Ectodermal cell (in vitro differentiated cells): Measurements from ENCODE around the gene ZHX3.

Experiments used
- H3K27ac ChIP-seq: 2 replicates; pipeline ENCODE4 v1.7.0; 2013; ENCODE audit warnings: mild to moderate bottlenecking, low read depth, low read length; ENCODE audit not compliant: insufficient read depth, poor library complexity, severe bottlenecking
- H3K27me3 ChIP-seq: 2 replicates; pipeline ENCODE4 v1.7.0; 2013; ENCODE audit warnings: mild to moderate bottlenecking, low read length; ENCODE audit not compliant: insufficient read depth, control insufficient read depth, poor library complexity, severe bottlenecking
- H3K36me3 ChIP-seq: one replicate; pipeline ENCODE4 v1.7.0; 2013; ENCODE audit warnings: low read length; ENCODE audit not compliant: control insufficient read depth, insufficient read depth
- H3K4me1 ChIP-seq: one replicate; pipeline ENCODE4 v1.7.0; 2013; ENCODE audit warnings: low read length; ENCODE audit not compliant: control insufficient read depth, insufficient read depth
- H3K4me3 ChIP-seq: 2 replicates; pipeline ENCODE4 v1.7.0; 2013; ENCODE audit warnings: low read depth, low read length, control low read depth; ENCODE audit not compliant: insufficient read depth
- H3K9me3 ChIP-seq: 2 replicates; pipeline ENCODE4 v1.7.0; 2013; ENCODE audit warnings: mild to moderate bottlenecking, low read length, moderate library complexity; ENCODE audit not compliant: control insufficient read depth
- WGBS, 2 experiments: methylation state at CpG; one replicate each; pipeline ENCODE4 v1.1.7; 2013; ENCODE audit warnings: missing lambda C conversion rate in 2 of 2; 5-methylcytosine and 5-hydroxymethylcytosine counted together

ZHX3 gene

DNA sequence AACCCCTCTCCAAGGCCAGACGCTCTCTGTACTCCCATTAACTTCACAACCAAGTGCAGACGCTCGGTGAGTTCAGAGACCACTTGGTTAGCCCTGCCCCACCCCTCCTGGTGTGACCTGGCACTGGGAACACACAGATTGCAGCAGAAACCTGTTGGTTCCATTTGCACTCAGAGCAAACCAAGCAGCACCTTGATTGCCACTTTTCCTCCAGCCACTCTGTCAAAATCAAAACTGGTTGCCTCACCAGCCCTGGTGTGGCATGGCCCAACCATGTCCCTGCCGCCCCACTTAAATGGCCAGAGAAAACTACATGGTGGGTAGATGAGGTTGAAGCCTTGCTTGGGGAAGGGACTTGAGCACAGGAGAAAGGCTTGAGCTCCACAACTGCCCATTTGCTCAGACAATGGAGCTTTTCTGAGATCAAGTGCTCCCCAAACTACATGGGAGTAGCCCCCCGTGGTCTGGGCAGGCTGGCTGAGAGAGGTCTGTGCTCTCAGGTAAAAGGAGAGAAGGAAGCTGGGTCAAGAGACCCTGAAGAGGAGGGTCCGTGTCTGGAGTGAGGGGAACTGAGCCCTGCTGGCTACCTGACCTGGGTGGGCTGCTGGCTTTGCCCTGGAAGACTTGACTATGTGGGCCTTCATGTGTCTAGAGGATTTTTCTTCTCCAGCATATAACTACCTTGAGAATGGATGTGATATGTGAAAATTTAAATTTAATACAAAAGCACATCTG lies 136.8 kb downstream of the ZHX3 start:
- H3K27me3 ChIP-seq = no peaks in the 10 kb centered on the region
- no peak overlapping the region for H3K27ac ChIP-seq
- peaks cover 9% of the 10 kb centered on the region for H3K36me3 ChIP-seq
- no peak overlapping the region for H3K4me3 ChIP-seq
- 92% methylated on average over 6 of the region's 6 CpGs for WGBS, 2 experiments
- H3K9me3 ChIP-seq = no peaks in the 10 kb centered on the region
- H3K4me1 ChIP-seq = peaks cover 9% of the 10 kb centered on the region

DNA sequence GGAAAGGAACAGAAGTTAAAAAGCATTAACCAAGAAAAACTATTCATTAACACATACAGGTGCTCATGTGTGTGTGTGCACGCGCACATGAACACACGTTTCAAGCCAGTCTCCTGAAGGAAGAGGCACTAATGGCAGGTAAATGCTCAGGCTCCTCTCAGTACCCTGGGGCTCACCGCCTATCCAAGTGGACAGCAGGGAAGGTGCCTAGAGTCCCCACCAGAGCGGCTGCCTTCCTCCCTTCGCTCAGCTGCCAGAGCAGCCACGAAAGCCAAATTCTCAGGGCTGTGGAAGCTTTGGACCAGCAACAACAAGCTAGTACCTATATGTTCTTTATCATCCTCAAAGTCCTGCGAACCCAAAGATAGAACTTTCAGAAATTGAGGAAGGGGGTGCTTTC lies 137.6 kb downstream of the ZHX3 start:
- H3K4me1 ChIP-seq = peaks cover 14% of the 10 kb centered on the region
- no peaks in the 10 kb centered on the region for H3K9me3 ChIP-seq
- peaks cover 14% of the 10 kb centered on the region for H3K36me3 ChIP-seq
- WGBS, 2 experiments = 93 to 94% methylated on average over 8 of the region's 8 CpGs
- H3K27ac ChIP-seq = no peak overlapping the region
- H3K27me3 ChIP-seq = no peaks in the 10 kb centered on the region
- no peak overlapping the region for H3K4me3 ChIP-seq

DNA sequence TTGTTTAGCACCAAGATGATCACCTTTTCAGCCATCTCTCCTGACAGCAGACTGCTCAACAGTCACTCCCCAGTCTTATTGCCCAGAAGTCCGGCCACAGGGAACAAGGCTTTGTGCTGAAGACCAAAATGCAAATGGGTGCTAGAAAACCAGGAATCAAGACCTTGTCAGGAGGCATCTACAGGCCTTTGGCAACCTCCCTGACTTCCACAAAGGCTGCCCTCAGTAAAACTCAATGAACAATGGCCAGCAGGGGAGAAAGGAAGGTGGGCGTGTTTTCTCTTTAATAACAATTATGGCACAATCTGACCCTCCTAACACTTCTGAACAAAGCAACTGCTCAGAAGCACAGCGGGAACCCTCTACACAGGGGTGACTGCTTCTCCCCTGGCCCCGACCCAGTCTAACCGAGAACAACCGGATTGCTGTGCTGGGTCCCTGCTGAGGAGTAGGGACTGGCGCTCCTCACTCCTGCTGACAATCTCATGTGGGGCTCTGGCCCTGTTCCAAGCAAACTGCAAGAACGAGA lies 138.6 kb downstream of the ZHX3 start:
- Histone ChIP-seq H3K4me1 (peaks cover 18% of the 10 kb centered on the region), H3K9me3 (no peaks in the 10 kb centered on the region), H3K4me3 (no peak overlapping the region), H3K27ac (peak overlapping the region; percentile 51), H3K36me3 (peaks cover 16% of the 10 kb centered on the region), H3K27me3 (no peaks in the 10 kb centered on the region)
- 59% methylated on average over 8 of the region's 8 CpGs for WGBS, 2 experiments

DNA sequence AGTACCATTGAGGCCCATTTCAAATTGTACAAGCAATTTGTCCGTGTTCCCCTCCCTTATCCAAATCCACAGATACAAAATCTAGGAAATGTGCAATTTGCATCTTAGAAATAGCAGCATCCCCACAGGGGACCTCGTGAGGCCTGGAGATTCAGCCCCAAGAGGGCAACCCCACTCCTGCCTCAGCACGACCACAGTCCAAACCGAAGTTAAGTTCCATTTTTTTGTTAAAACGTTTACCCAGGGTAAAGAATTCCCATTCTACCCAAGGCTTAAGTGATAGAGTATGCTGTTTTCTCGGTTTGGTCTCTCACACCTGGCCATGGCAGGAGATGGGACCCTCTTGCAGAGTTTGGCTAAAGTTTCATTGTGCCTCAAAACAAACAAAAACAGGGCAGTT lies 139.0 kb downstream of the ZHX3 start:
- Histone ChIP-seq H3K9me3 (no peaks in the 10 kb centered on the region), H3K27ac (no peak overlapping the region), H3K4me1 (peaks cover 23% of the 10 kb centered on the region), H3K4me3 (no peak overlapping the region), H3K36me3 (peaks cover 21% of the 10 kb centered on the region), H3K27me3 (no peaks in the 10 kb centered on the region)
- WGBS, 2 experiments = 88 to 89% methylated on average over 6 of the region's 6 CpGs

DNA sequence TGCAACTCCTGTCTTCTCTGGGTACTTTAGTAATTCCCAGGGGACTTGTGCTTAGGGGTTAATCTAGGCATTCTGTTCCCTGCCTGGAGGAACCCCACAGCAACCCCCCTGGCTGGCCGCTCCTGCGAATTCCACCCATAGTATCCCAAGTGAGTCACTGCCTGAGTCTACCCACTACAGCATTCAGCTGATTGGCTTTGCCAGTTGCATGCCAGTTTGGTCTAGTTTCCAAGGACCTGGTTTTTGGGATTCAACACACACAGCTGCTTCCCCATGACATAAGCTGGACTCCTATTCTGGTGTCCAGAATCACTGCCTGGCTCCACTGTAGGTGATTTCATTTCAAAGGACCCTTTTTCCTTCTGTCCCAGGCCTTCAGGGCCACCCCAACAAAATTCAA lies 139.9 kb downstream of the ZHX3 start:
- no peak overlapping the region for H3K27ac ChIP-seq
- no peaks in the 10 kb centered on the region for H3K27me3 ChIP-seq
- peaks cover 23% of the 10 kb centered on the region for H3K4me1 ChIP-seq
- H3K36me3 ChIP-seq = peaks cover 26% of the 10 kb centered on the region
- H3K9me3 ChIP-seq = no peaks in the 10 kb centered on the region
- H3K4me3 ChIP-seq = no peak overlapping the region
- 91 to 97% methylated on average over 2 of the region's 2 CpGs for WGBS, 2 experiments

DNA sequence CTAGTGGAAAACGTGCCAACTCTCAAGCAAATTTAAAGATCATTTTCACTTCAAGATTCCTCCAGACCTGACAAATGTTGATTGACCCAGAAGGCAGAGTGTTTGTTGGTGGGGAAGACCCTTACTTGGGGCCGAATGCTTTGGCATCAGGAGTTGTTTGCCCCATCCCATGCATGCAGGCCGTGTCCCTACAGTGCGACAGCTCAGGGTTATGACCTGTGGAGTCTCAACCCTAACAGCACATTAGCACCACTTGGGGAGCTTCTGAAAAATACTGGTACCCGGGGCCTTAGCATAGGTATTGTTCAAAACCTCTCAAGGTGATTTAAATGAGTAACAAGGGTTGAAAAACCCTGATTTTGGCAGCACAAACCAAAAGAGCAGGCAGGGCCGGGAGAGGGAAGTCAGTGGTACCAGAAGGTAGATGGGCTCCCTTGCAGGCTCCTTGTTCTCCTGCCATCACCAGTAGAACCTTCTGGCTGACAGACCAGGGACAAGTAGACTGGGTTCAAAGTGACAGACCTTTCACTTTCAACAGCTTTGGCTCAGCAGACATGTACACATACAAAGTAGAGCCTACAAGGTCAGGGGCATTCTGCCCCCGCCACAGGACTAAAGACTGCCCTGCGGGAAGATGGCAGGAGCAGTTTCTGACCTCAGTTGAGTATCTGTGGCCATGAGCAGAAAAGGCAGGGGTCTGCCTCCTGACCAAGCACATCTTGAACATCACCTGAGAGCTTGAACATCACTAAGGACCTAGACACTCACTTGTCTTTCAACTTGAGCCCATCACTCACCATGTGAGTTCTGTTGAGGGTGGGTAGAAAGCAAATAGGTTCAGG lies 140.6 kb downstream of the ZHX3 start:
- Histone ChIP-seq H3K27ac (no peak overlapping the region), H3K9me3 (no peaks in the 10 kb centered on the region), H3K4me1 (peaks cover 23% of the 10 kb centered on the region), H3K27me3 (no peaks in the 10 kb centered on the region), H3K36me3 (peaks cover 31% of the 10 kb centered on the region), H3K4me3 (no peak overlapping the region)
- 94 to 96% methylated on average over 8 of the region's 8 CpGs for WGBS, 2 experiments

DNA sequence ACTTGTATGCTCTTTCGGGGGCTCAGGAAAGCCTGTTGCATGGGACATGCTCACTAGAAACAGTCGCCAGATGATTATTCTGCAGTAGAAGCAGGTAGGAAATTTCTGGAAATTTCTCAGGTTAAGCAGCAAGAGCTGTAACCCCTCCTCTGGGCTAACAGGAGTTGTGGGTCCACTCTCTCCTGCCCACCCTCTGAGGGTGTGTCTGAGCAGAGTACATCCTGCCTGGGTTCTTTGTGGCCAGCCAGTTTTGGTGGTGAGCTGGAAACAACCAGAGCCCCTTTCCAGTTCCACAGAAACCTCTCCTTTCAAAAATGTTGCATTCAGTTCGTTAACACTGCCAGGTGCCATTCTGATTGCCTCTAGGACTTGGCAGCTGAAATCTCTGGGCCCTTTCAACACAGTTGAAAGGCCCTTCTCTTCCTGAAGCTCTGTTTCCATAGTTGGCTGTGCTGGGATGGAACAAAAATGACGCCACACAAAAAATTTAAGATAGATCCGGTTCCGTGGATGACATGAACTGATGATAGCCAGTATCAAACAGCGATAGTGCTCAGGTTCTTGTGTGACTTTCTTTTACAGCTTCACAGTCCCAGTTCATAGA lies 141.7 kb downstream of the ZHX3 start:
- peaks cover 23% of the 10 kb centered on the region for H3K4me1 ChIP-seq
- H3K27me3 ChIP-seq = no peaks in the 10 kb centered on the region
- H3K36me3 ChIP-seq = peaks cover 35% of the 10 kb centered on the region
- WGBS, 2 experiments = 93 to 95% methylated on average over 7 of the region's 7 CpGs
- H3K9me3 ChIP-seq = no peaks in the 10 kb centered on the region
- H3K4me3 ChIP-seq = no peak overlapping the region
- H3K27ac ChIP-seq = no peak overlapping the region

DNA sequence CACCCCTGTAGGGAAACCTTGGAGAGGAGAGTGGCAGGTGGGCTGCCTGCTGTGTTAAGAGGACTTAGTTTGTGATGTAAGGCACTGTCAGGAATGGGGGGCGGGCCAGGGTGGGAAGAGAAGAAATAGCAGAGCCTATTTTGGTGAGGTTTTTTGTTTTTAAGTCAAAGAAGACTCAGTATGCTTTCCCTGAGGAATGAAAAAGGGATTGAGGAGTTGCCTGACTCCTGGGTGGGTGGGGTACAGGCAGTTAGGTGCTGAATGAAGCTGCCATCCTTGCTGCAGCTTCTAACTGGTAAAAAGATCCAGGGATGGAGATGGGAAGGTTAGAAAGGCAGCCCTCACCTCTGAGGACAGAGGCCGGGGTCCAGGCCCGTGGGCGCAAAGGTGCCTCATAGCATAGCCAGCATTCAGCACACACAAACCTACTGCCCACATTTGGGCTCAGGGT lies 142.3 kb downstream of the ZHX3 start:
- no peak overlapping the region for H3K27ac ChIP-seq
- H3K27me3 ChIP-seq = no peaks in the 10 kb centered on the region
- H3K4me1 ChIP-seq = peaks cover 23% of the 10 kb centered on the region
- H3K4me3 ChIP-seq = no peak overlapping the region
- WGBS, 2 experiments = 84 to 87% methylated on average over 4 of the region's 4 CpGs
- no peaks in the 10 kb centered on the region for H3K9me3 ChIP-seq
- H3K36me3 ChIP-seq = peaks cover 41% of the 10 kb centered on the region

DNA sequence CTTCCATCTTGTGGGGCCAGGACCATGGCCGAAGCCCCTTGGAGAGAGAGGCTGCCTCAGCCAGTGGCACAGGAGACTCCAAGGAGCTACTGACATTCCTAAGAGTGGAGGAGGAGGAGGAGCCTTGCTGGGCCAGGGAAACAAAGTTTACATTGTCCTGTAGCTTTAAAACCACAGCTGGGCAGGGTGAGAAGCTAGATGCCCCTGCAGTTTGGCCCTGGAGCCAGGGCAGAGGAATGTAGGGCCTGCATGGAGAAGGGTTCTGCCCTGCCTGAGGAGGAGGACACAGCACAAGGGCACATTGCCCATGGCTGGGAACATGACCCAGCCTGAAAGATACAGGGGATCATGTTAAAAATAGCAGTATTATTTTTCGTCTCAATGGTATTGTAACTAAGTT lies 142.7 kb downstream of the ZHX3 start:
- H3K4me1 ChIP-seq = peaks cover 23% of the 10 kb centered on the region
- no peak overlapping the region for H3K4me3 ChIP-seq
- WGBS, 2 experiments = 71 to 87% methylated on average over 1 to 2 of the region's 2 CpGs
- H3K27ac ChIP-seq = no peak overlapping the region
- H3K9me3 ChIP-seq = no peaks in the 10 kb centered on the region
- peaks cover 45% of the 10 kb centered on the region for H3K36me3 ChIP-seq
- H3K27me3 ChIP-seq = no peaks in the 10 kb centered on the region

DNA sequence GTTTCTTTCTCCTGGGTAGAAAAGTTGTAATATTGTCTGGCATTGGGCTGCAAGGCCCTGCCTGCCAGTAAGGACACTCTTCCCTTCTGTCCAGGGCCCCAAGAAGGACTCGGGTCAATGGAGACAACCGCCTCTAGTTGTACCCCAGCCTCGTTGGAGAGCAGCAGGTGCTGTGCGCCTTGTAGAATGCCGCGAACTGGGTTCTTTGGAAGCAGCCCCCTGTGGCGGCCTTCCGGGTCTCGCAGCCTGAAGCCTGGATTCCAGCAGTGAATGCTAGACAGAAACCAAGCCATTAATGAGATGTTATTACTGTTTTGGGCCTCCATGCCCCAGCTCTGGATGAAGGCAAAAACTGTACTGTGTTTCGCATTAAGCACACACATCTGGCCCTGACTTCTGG lies 143.2 kb downstream of the ZHX3 start:
- Histone ChIP-seq H3K27me3 (no peaks in the 10 kb centered on the region), H3K27ac (no peak overlapping the region), H3K36me3 (peaks cover 49% of the 10 kb centered on the region), H3K9me3 (no peaks in the 10 kb centered on the region), H3K4me1 (peaks cover 23% of the 10 kb centered on the region), H3K4me3 (no peak overlapping the region)
- 93 to 94% methylated on average over 10 of the region's 10 CpGs for WGBS, 2 experiments
